ENCODE data around the gene KNTC1.
"Not testable (repeated sequence)": the region's sequence is repeated elsewhere in the genome, so short reads cannot be mapped to it uniquely, and the experiment has no call there.

Gene KNTC1, protein sequence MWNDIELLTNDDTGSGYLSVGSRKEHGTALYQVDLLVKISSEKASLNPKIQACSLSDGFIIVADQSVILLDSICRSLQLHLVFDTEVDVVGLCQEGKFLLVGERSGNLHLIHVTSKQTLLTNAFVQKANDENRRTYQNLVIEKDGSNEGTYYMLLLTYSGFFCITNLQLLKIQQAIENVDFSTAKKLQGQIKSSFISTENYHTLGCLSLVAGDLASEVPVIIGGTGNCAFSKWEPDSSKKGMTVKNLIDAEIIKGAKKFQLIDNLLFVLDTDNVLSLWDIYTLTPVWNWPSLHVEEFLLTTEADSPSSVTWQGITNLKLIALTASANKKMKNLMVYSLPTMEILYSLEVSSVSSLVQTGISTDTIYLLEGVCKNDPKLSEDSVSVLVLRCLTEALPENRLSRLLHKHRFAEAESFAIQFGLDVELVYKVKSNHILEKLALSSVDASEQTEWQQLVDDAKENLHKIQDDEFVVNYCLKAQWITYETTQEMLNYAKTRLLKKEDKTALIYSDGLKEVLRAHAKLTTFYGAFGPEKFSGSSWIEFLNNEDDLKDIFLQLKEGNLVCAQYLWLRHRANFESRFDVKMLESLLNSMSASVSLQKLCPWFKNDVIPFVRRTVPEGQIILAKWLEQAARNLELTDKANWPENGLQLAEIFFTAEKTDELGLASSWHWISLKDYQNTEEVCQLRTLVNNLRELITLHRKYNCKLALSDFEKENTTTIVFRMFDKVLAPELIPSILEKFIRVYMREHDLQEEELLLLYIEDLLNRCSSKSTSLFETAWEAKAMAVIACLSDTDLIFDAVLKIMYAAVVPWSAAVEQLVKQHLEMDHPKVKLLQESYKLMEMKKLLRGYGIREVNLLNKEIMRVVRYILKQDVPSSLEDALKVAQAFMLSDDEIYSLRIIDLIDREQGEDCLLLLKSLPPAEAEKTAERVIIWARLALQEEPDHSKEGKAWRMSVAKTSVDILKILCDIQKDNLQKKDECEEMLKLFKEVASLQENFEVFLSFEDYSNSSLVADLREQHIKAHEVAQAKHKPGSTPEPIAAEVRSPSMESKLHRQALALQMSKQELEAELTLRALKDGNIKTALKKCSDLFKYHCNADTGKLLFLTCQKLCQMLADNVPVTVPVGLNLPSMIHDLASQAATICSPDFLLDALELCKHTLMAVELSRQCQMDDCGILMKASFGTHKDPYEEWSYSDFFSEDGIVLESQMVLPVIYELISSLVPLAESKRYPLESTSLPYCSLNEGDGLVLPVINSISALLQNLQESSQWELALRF (N-terminal part only)

DNA sequence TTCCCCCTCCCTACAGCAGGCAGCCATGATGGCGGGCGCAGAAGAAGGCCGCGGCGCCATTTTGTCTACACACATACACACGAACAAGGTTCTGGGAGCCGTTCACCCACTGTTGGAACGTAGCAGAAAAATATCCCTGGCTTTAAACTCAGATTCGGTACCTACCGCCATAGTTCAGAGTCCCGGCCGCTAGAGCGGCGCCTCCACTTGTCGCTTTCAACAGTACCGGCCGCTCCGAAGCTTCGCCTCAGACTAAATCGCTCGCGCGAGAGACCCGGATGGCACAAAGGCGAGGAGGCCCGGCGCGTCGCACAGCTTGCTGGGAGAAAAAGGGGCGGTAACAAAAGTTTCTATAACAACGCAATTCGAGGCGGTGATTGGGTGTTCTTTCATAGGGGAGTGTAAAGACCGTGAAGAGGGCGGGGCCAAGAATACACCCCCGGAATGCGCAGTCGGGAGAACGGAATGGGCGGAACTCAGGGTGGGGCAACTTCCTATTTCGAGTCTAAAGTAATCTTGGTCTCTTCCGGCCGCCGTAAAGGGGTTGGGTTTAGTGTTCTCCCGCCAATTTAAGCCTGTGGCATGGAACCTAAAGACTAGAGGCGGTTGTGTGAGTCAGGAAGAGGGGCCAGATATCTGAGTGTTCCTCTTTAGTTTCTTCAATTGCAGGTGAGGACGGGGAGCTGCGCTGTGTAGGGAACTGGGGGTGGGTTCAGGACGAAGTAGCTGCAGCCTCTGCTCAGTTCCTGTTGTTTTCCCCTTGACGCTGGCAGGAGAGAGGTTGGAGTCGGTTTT, at the start of gene KNTC1, which contains the start of gene RSRC2:
Gene KNTC1, plus strand, starts transcription at position 567 of the 795 bp plus-strand sequence. CDS start 2,815 bp downstream, outside the sequence.
Gene RSRC2, minus strand, starts transcription at position 254 of the 795 bp plus-strand sequence. Its CDS starts 83 bp downstream, at position 171.
- DNase-seq (ENCODE audit: low spot score), result peak; percentile 99

DNA sequence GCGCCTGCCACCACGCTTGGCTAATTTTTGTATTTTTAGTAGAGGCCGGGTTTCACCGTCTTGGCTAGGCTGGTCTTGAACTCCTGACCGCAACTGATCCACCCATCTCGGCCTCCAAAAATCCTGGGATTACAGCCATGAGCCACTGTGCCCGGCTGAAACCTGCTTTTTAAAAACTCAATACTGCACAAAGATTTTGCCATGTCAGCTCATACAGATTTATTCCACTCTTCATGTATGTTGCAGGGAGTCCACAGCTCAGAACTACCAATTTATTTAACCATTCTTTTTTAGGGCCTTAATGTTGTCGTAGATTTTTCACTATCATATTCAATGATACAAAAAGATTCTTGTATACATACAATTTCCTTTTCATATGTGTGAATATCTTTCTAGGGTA, 46.3 kb upstream of the KNTC1 start:
- DNase-seq (ENCODE audit: low spot score), result no peak

DNA sequence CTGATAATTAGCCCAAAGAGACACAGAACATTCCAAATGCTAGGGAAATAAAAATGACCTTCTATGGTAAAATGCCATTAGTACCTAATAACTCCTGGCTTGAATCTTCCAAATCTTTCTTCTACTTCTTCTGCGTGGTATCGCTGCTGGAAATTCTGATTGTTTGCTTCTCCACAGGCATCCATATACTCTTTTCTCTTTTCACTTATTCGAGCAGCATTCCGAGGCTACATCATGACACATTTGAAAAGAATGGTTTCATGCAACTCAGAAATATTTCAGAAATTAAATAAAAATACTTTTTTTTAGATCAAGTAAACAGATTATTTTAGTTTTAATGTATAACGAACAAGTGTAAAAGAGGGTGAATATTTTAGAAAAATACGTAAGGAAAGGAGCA, 45.2 kb upstream of the KNTC1 start:
- no peak for DNase-seq (ENCODE audit: low spot score)

DNA sequence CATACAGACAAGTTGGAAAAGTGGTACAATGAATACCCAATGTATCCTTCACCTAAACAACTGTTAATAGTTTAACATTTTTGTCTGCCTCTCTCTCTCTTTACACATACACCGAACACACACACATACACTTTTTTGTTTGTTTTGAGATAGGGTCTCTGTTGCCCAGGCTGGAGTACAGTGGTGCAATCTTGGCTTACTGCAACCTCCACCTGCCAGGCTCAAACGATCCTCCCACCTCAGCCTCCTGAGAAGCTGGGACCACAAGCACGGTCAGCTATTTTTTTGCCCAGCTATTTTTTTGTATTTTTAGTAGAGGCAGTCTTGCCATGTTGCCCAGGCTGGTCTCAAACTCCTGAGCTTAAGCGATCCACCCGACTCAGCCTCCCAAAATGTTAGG, 43.1 kb upstream of the KNTC1 start:
- DNase-seq (ENCODE audit: low spot score), result no peak

DNA sequence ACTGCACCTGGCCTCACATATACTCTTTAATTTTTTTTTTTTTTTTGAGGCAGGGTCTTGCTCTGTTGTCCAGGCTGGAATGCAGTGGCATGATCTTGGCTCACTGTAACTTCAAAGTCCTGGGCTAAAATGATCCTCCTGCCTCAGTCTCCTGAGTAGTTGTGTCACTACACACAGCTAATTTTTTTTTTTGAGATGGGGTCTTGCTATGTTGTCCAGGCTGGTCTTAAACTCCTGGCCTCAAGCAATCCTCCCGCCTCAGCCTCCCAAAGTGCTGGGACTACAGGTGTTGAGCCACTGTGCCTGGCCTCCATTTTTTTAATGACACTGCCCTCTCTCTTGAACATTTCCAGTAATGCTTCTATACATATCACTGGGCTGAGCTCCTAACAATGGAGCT, 42.7 kb upstream of the KNTC1 start:
- DNase-seq (ENCODE audit: low spot score), result not testable (repeated sequence)

DNA sequence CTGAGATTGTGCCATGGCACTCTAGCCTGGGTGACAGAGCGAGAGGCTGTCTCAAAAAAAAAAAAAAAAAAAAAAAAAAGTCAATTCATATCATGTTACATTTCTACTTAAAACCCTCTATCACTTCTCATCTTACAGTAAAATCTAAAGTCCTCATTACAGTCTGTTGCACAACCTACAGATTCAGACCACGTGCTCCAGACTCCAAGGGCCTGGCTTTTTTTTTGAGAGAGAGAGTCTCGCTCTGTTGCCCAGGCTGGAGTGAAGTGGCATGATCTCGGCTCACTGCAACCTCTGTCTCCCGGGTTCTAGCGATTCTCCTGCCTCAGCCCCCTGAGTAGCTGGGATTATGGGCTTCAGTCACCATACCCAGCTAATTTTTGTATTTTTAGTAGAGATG, 40.7 kb upstream of the KNTC1 start:
- not testable (repeated sequence) for DNase-seq (ENCODE audit: low spot score)

DNA sequence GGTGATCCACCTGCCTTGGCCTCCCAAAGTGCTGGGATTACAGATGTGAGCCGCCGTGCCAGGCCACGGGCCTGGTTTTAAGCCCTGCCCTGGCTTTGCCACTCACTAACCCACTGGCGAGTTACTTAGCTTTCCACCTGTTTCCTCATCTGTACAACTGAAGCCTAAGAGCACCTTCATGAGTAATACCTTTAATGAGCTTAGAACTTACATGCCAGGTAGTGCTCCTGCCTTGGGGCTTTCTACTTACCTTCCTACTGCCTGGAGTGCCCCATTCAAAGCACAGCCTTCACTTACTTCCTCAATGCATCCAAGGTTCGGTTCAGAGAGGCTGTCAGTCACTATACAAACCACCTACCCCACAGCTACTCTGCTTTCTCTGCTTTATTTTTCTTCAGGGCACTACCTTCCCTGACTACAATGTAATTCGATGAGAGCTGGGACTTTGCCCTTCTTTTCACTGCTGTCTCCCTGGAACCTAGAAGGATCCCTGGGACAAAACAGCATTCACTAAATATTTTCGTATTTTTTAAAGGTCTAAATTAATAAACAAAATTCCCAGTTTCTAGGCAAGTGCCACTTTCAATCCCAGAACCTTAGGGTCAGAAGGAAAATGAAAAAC, 40.1 kb upstream of the KNTC1 start:
- no peak for DNase-seq (ENCODE audit: low spot score)

DNA sequence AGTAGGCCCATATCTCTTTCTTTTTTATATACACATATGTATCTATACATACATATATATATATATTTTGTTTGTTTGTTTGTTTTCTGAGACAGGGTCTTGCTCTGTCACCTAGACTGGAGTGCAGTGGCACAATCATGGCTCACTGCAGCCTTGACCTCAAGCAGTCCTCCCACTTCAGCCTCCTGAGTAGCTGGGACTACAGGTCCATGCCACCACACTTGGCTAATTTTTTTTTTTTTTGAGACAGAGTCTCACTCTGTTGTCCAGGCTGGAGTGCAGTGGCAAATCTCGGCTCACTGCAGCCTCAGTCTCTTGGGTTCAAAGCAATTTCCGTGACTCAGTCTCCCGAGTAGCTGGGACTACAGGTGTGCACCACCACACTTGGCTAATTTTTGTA, 39.2 kb upstream of the KNTC1 start:
- DNase-seq (ENCODE audit: low spot score), result not testable (repeated sequence)

DNA sequence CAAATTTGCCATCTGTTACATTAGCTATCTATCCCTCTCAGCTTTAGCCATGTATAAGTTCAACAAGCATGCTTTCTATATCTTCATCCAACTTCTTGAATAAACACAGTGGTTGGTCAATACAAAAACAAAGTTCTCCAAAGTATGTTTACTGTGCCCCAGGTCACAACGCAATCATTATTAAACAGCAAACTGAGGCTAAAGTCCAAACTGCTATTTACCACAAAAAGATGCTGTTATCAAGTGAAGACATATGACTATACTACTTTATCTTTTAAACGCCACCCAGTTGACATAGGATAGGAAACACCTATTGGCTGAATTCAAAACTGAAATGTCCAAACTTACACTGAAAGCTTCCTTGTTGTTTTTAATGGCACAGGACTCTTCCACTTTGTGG, 38.0 kb upstream of the KNTC1 start:
- no peak for DNase-seq (ENCODE audit: low spot score)

DNA sequence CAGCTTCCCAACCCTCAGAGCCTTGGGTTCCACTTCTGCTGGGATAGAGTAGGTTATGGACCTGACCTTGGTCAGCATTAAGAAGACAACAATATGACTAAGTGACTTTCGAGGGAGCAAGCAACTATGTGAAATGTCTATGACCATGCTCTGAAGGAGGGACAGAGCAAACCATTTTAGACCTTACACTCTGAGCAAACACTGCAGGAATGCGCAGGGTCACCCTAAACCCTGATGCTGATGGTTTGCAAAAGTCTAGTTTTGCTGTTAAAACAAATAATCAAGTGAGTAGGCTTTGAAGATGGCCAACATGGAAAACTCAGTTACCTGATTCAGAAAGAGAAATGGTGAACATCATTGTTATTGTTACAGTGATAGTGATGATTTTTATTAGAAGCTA, 35.1 kb upstream of the KNTC1 start:
- DNase-seq (ENCODE audit: low spot score), result no peak

DNA sequence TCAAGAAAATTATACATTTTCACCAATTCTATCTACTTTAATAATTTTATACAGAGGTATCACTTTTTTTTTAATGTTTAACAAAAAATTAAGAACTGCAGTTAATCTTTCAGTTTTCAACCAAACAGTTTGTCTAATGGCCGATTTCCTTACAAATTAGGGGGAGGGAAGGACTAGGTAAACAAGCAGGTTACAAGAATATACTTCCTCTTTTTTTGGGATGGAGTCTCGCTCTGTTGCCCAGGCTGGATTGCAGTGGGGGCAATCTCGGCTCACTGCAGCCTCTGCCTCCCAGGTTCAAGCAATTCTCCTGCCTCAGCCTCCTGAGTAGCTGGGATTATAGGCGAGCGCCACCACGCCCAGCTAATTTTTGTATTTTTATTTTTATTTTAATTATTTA, 33.8 kb upstream of the KNTC1 start:
- not testable (repeated sequence) for DNase-seq (ENCODE audit: low spot score)

DNA sequence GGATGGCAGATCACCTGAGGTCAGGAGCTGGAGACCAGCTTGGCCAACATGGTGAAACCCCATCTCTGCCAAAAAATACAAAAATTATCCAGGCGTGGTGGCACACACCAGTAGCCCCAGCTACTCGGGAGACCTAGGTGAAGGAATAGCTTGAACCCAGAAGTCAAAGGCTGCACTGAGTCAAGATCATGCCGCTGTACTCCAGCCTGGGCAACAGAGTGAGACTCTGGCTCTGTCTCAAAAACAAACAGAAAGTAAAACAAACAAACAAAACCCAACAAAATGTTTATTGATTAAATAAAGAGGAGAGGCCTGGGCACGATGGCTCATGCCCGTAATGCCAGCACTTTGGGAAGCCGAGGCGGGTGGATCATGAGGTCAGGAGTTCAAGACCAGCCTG, 31.8 kb upstream of the KNTC1 start:
- no peak for DNase-seq (ENCODE audit: low spot score)

DNA sequence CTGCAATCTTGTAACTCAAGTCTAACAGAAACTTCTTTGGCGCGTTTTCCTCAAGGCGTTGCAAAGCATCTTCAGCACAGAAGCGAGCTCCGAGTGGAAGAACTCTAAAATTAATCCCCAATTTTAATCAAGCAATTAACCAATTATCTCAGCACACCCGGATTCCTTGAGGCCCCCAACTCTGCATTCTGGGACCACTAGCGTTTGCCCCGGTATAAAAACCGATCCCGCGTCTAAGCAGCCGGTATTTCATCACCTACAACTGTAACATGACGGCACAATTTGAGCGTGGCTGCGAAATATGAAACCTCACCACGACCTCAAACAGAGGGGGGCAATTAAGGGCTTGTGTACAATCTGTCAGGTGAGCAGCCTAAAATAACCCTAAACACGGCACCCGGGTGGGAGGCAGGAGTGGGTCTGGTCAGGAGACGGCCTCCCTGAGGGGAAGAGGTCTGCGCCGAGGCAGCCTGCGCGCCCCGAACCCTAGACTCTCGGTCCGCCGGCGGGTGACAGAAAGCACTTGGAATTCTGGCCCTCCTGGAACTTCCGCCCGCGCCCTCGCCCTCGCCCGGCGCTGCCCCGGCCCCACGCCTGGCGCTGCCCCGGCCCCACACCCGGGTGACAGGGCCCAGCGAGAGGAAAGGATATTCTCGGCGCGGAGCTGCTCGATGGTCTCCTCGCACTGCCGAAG, 26.9 kb upstream of the KNTC1 start:
- peak; percentile 31 for DNase-seq (ENCODE audit: low spot score)

DNA sequence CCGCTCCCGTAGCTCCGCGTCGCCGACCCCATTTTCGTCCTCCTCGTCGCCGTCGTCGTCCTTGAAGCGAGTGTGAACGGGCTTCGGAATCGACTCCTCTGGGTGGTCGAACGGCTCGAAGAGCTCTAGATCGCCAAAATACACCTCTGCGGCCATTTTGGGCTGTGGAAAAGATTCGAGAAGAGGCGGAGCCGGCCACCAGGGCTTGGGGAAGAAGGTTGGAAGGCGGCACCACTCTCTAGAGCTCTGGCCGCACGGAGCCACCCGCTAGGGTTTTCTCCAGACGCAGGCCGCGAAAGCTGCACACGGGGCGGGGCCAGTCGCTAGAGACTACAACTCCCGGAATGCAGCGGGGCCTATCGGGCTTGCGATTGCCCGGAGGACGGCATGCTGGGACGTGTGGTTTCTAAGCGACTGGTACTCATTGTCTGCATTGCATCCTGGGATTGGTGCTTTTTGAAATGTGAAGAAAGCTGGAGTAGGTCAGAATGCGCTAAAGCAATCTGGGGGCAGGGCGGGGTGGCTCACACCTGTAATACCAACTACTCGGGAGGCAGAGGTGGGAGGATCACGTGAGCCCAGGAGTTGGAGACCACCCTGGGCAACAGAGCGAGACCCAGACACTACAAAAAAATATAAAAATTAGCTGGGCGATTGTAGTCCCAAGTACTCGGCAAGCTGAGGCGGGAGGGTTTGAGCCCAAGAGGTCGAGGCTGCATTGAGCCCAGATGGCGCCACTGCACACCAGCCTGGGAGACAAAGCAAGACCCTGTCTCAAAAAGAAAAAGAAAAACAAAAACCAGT, 26.2 kb upstream of the KNTC1 start, which contains the start of gene ZCCHC8:
Gene ZCCHC8, minus strand, starts transcription at position 248 of the 804 bp plus-strand sequence. Its CDS starts 92 bp downstream, at position 156.
- peak; percentile 96 for DNase-seq (ENCODE audit: low spot score)

DNA sequence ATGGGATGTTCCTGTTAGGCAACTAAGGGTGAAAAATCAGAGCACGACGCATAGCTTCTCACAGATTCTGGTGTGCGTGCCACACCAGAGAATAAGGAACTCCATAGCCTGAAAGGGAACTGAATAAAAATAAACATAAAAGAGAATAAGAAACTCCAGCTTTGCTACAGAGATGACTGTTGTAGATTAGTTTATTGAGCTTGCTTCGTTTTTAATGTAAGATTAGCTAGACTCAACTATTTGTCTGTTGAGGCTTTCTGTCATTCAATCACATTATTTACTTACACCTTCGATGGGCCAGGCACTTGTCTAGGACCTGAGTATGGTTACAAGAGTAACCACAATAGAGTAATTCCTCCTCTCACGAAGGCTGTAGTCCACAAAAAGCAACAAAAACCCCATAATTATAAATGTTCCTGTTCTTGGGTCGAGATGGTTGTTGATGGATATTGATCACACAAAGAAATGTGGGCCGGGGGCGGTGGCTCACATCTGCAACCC, 25.5 kb upstream of the KNTC1 start:
- no peak for DNase-seq (ENCODE audit: low spot score)

DNA sequence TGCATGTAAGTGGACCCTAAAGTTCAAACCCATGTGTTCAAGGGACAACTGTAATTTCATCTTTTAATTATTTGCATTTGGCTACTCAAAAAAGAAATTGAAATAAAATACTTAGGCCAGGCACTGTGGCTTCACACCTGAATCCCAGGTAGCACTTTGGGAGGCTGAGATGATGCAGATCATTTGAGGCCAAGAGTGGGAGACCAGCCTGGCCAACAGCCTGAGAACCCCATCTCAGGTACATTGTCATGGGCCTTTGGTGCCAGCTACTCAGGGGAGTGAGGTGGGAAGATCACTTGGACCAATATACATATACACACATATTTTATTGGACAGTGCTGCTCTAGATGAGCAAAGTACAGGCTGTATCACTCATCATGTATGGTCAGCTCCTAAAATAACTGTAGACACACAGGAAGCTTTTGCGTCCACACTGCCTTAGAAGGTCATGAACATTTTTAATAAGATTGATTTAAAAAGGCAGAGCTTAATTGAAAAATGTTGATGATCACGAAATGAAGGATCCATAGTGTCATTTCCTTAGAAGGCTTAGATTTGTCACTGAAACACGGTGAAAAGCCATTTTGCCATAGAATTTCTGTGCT, 23.8 kb upstream of the KNTC1 start:
- no peak for DNase-seq (ENCODE audit: low spot score)

DNA sequence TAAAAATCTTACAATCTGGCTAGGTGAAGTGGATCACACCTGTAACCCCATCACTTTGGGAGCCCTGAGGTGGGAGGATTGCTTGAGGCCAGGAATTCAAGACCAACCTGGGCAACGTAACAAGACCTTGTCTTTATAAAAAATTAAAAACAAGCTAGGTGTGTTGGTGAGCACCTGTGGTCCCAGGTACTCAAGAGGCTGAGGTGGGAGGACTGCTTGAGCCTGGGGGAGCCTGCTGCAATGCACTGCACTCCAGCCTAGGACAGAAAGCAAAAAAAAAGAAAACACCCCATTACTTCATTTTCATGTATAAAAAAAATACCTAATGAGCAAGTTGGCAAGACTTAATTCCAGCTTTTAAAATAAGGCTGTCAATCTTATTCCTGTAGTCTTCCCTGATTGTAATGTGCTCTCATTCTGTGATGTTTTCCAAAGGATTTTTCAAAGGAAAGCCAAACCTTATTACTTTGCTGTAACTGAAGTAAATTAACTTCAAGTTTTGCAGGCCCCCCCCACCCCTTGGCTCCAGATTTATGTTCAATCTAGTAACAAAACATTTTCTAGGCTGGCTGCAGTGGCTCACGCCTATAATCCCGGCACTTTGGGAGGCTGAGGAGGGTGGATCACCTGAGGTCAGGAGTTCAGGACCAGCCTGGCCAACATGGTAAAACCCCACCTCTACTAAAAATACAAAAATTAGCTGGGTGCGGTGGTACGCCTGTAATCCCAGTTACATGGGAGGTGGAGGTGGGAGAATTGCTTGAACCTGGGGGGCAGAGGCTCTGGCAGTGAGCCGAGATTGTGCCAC, 23.1 kb upstream of the KNTC1 start:
- DNase-seq (ENCODE audit: low spot score), result no peak
